IMR-90 (cell line): ENCODE data around the gene TRIM17. TPM values are rescaled to one million over a fixed set of nuclear protein-coding genes. Genes with fewer than 3 reads are reported as not detected.
A peak's percentile ranks its signal among the peaks of the same experiment; 100 is the strongest.

Experiments used
- ATAC-seq: fragments of 200-7000 bp; cut with Tn5 transposase; 2 replicates; pipeline ENCODE4 v1.9.1; 2020; ENCODE audit warnings: low read depth, mild to moderate bottlenecking, moderate library complexity
- BruUV-seq: library from RNA; stranded (reverse); fragments of 400-500 nt; replicated peaks from 2 replicates; lab custom pipeline; 2021; lab: Mats Ljungman, UMichigan
- CTCF ChIA-PET: fragments of 300-600 bp; formaldehyde crosslinking; extraction: SDS; loops from one replicate; lab custom pipeline; 2021; ENCODE audit warnings: antibody characterized with exemption; lab: Yijun Ruan, JAX
- POLR2A ChIA-PET: fragments of 300-600 bp; sonication (Branson Sonifier 250); formaldehyde crosslinking; loops from one replicate; lab custom pipeline; 2022; ENCODE audit warnings: antibody characterized with exemption; ENCODE audit not compliant: unreplicated experiment; lab: Charles Lee
- DNase-seq: peaks from one replicate; pipeline ENCODE4 v3.0.0; 2013
- H2AFZ ChIP-seq: replicated peaks from 2 replicates; pipeline ENCODE3; 2013; ENCODE audit warnings: low read length, mild to moderate bottlenecking; ENCODE audit not compliant: poor library complexity
- H2AK5ac ChIP-seq: 2 replicates; pipeline ENCODE4 v1.6.1; 2013; ENCODE audit warnings: low read depth, low read length, inconsistent platforms
- H2AK9ac ChIP-seq: replicated peaks from 2 replicates; pipeline ENCODE3; 2013; ENCODE audit warnings: mild to moderate bottlenecking, low read depth, low read length, moderate library complexity; ENCODE audit not compliant: poor library complexity
- H2BK120ac ChIP-seq: 2 replicates; pipeline ENCODE4 v1.6.1; 2013; ENCODE audit warnings: low read depth, low read length, inconsistent platforms
- H2BK15ac ChIP-seq: 3 replicates; pipeline ENCODE4 v1.6.1; 2013; ENCODE audit warnings: low read depth, low read length, inconsistent platforms
- H2BK20ac ChIP-seq: 2 replicates; pipeline ENCODE4 v1.6.1; 2013; ENCODE audit warnings: low read depth, mild to moderate bottlenecking, inconsistent platforms, low read length, moderate library complexity
- H2BK5ac ChIP-seq: 2 replicates; pipeline ENCODE4 v1.6.1; 2013; ENCODE audit warnings: mild to moderate bottlenecking, low read depth, low read length, inconsistent platforms; ENCODE audit not compliant: poor library complexity, severe bottlenecking
- H3K14ac ChIP-seq: replicated peaks from 2 replicates; pipeline ENCODE4 v1.6.1; 2013; ENCODE audit warnings: low read depth, low read length, inconsistent platforms
- H3K18ac ChIP-seq: 2 replicates; pipeline ENCODE4 v1.6.1; 2013; ENCODE audit warnings: low read depth, low read length, control low read depth
- H3K23ac ChIP-seq: 2 replicates; pipeline ENCODE4 v1.6.1; 2013; ENCODE audit warnings: low read depth, low read length, inconsistent platforms
- H3K27ac ChIP-seq: 2 replicates; pipeline ENCODE4 v1.5.1; 2013; ENCODE audit warnings: mild to moderate bottlenecking, control low read depth, low read length; ENCODE audit not compliant: insufficient read depth
- H3K27me3 ChIP-seq: 2 replicates; pipeline ENCODE4 v1.6.1; 2013; ENCODE audit warnings: low read length; ENCODE audit not compliant: control insufficient read depth, insufficient read depth
- H3K36me3 ChIP-seq: 2 replicates; pipeline ENCODE4 v1.6.1; 2013; ENCODE audit warnings: low read length, mixed read lengths; ENCODE audit not compliant: control insufficient read depth, insufficient read depth
- H3K4ac ChIP-seq: 2 replicates; pipeline ENCODE4 v1.6.1; 2013; ENCODE audit warnings: low read depth, low read length, inconsistent platforms
- H3K4me1 ChIP-seq: 2 replicates; pipeline ENCODE4 v1.6.1; 2013; ENCODE audit warnings: low read length, mixed read lengths; ENCODE audit not compliant: control insufficient read depth, insufficient read depth
- H3K4me2 ChIP-seq: 2 replicates; pipeline ENCODE4 v1.6.1; 2013; ENCODE audit warnings: low read depth, mild to moderate bottlenecking, control low read depth, low read length, moderate library complexity
- H3K4me3 ChIP-seq: 2 replicates; pipeline ENCODE4 v1.5.1; 2013; ENCODE audit warnings: low read depth, mild to moderate bottlenecking, control low read depth, low read length, moderate library complexity; ENCODE audit not compliant: insufficient read depth
- H3K56ac ChIP-seq: 2 replicates; pipeline ENCODE4 v1.6.1; 2013; ENCODE audit warnings: low read length, inconsistent platforms; ENCODE audit not compliant: insufficient read depth; ENCODE audit errors: extremely low read depth
- H3K79me1 ChIP-seq, 2 experiments: 2 replicates each; pipeline ENCODE4 v1.6.1; 2013; ENCODE audit warnings: low read length in 2 of 2, inconsistent platforms in 1 of 2, low read depth in 1 of 2
- H3K9ac ChIP-seq: 2 replicates; pipeline ENCODE4 v1.6.1; 2013; ENCODE audit warnings: low read depth, low read length, control low read depth
- H3K9me1 ChIP-seq: 2 replicates; pipeline ENCODE4 v1.6.1; 2013; ENCODE audit warnings: low read length, inconsistent platforms; ENCODE audit not compliant: insufficient read depth
- H3K9me3 ChIP-seq: 2 replicates; pipeline ENCODE4 v1.6.1; 2013; ENCODE audit warnings: low read length; ENCODE audit not compliant: control insufficient read depth, insufficient read depth
- H4K20me1 ChIP-seq: 2 replicates; pipeline ENCODE4 v1.6.1; 2013; ENCODE audit warnings: low read length, inconsistent platforms; ENCODE audit not compliant: insufficient read depth
- H4K5ac ChIP-seq: 2 replicates; pipeline ENCODE4 v1.6.1; 2013; ENCODE audit warnings: mild to moderate bottlenecking, low read depth, low read length, control low read depth
- H4K8ac ChIP-seq, 2 experiments: 2 replicates each; pipeline ENCODE4 v1.6.1; 2013; ENCODE audit warnings: low read depth in 2 of 2, low read length in 2 of 2, control low read depth in 1 of 2, inconsistent platforms in 1 of 2
- H4K91ac ChIP-seq: 2 replicates; pipeline ENCODE4 v1.6.1; 2013; ENCODE audit warnings: low read depth, low read length, inconsistent platforms; ENCODE audit not compliant: insufficient read depth
- CEBPB ChIP-seq: IDR thresholded peaks from 2 replicates; pipeline ENCODE4 v1.6.1; 2012; ENCODE audit warnings: low read depth, low read length, improper control_type of control experiment
- CHD1 ChIP-seq: IDR thresholded peaks from 2 replicates; pipeline ENCODE4 v1.6.1; 2012; ENCODE audit warnings: low read depth, low read length, improper control_type of control experiment
- FOS ChIP-seq: fragments of 150-350 bp; IDR thresholded peaks from 2 replicates; pipeline ENCODE4 v1.6.1; 2016; ENCODE audit warnings: low read depth, low read length
- MAFK ChIP-seq: IDR thresholded peaks from 2 replicates; pipeline ENCODE4 v1.6.1; 2012; ENCODE audit warnings: low read depth, low read length, improper control_type of control experiment
- MAZ ChIP-seq: IDR thresholded peaks from 2 replicates; pipeline ENCODE4 v1.6.1; 2012; ENCODE audit warnings: low read depth, mild to moderate bottlenecking, low read length, improper control_type of control experiment, moderate library complexity, borderline replicate concordance
- MXI1 ChIP-seq: IDR thresholded peaks from 2 replicates; pipeline ENCODE4 v1.6.1; 2012; ENCODE audit warnings: low read depth, mild to moderate bottlenecking, low read length, moderate library complexity, borderline replicate concordance
- POLR2A ChIP-seq: IDR thresholded peaks from 2 replicates; pipeline ENCODE4 v1.6.1; 2012; ENCODE audit warnings: mild to moderate bottlenecking, low read depth, low read length
- RAD21 ChIP-seq: IDR thresholded peaks from 2 replicates; pipeline ENCODE4 v1.6.1; 2012; ENCODE audit warnings: low read length, improper control_type of control experiment
- RCOR1 ChIP-seq: IDR thresholded peaks from 2 replicates; pipeline ENCODE4 v1.6.1; 2012; ENCODE audit warnings: mild to moderate bottlenecking, low read length, improper control_type of control experiment; ENCODE audit not compliant: insufficient replicate concordance
- RFX5 ChIP-seq: IDR thresholded peaks from 2 replicates; pipeline ENCODE4 v1.8.0; 2012; ENCODE audit warnings: low read depth, mild to moderate bottlenecking, low read length, moderate library complexity
- WGBS, 2 experiments: methylation state at CpG; one replicate each; pipeline versions ENCODE4 v1.1.5 to v1.1.7; 2013; ENCODE audit warnings: missing lambda C conversion rate in 2 of 2; ENCODE audit not compliant: insufficient read length in 1 of 2; ENCODE audit errors: extremely low coverage in 2 of 2; 5-methylcytosine and 5-hydroxymethylcytosine counted together
- dilution Hi-C: fragments of 300-500 bp; cut with HindIII; formaldehyde crosslinking; loops from one replicate; pipeline ENCODE4 v1.14.3; 2018; ENCODE audit warnings: low sequenced_read_pairs; ENCODE audit not compliant: unreplicated experiment
- in situ Hi-C: fragments of 300-500 bp; cut with MboI; formaldehyde crosslinking; loops from 3 replicates; pipeline ENCODE4 v1.14.3; 2019; ENCODE audit warnings: low sequenced_read_pairs, inconsistent platforms, mixed read lengths
- intact Hi-C: fragments of 100-400 bp; cut with micrococcal nuclease; formaldehyde crosslinking; loops from 2 replicates; pipeline ENCODE4 v1.10.0; 2022
- polyA plus RNA-seq, 3 experiments: library from polyadenylated mRNA; depleted of rRNA; stranded (reverse); fragments of >200 nt; gene quantifications; 2 replicates each; pipeline ENCODE4 v1.2.3, GENCODE V29; 2012; ENCODE audit warnings: low replicate concordance in 1 of 3
- total RNA-seq: library from RNA; depleted of rRNA; stranded (reverse); fragments of >200 nt; gene quantifications from 2 replicates; pipeline ENCODE4 v1.2.3, GENCODE V29; 2012
- TF ChIP-seq, protein P1 (sequence below): conservative IDR thresholded peaks from 2 replicates; pipeline ENCODE4 v1.5.1; 2012; ENCODE audit warnings: mild to moderate bottlenecking, low read depth, low read length, improper control_type of control experiment
- TF ChIP-seq, protein P2 (sequence below): fragments of 150-350 bp; IDR thresholded peaks from 2 replicates; pipeline ENCODE4 v1.6.1; 2016; ENCODE audit warnings: low read depth, mild to moderate bottlenecking, low read length, moderate library complexity, borderline replicate concordance
- TF ChIP-seq, protein P3 (sequence below): fragments of 150-350 bp; IDR thresholded peaks from 2 replicates; pipeline ENCODE4 v1.6.1; 2017; ENCODE audit warnings: mild to moderate bottlenecking, antibody characterized with exemption, low read length, low read depth

The TRIM17 gene
- total and polyA plus RNA-seq, 2 of the 4 experiments (the other 2 are of a cell fraction): 0.39 TPM; not detected in 1

- H2AFZ ChIP-seq: no peak overlapping the region
- no peaks in the 10 kb centered on the region for H3K27me3 ChIP-seq
- H2AK9ac ChIP-seq: no peak overlapping the region
- peak overlapping the region in 1 of 2 experiments; percentile 1; a peak in 1 of 4 replicates for H4K8ac ChIP-seq
- no peak overlapping the region for H3K9ac ChIP-seq
- peaks cover 40% of the 10 kb centered on the region for H3K36me3 ChIP-seq
- no peak overlapping the region for H3K56ac ChIP-seq
- no peak overlapping the region for H3K4me3 ChIP-seq
- H4K91ac ChIP-seq: no peak overlapping the region
- dilution Hi-C loops: no loop called here
- no peak overlapping the region for H3K4me2 ChIP-seq
- POLR2A ChIA-PET: no interaction called here
- no peak overlapping the region for H2BK15ac ChIP-seq
- intact Hi-C loops: loop anchor here (1.0 to 5.0 kb wide), 3 partner anchors 167 to 262 kb away; no protein-coding TSS in a partner anchor
- H3K4me1 ChIP-seq: peaks cover 20% of the 10 kb centered on the region
- 87% methylated on average over 3 of the region's 9 CpGs; no CpG with 5 or more reads in 1 of the 2 experiments for WGBS, 2 experiments
- CTCF ChIA-PET: interaction anchor here (1.0 to 1.4 kb wide), 5 partner anchors 10 to 118 kb away, joined by 3 to 6 read pairs (median 4); no protein-coding TSS in a partner anchor
- DNase-seq (no peak), ATAC-seq (peak; percentile 22; the same call in 1 of the 2 replicates)
- no peaks in the 10 kb centered on the region for H3K9me3 ChIP-seq
- no peak overlapping the region for H4K5ac ChIP-seq
- peak overlapping the region; percentile 51; the same call in 1 of the 2 replicates for H3K4ac ChIP-seq
- H2BK5ac ChIP-seq: no peak overlapping the region
- peak overlapping the region; percentile 39; the same call in 1 of the 2 replicates for H3K27ac ChIP-seq
- peaks cover 8% of the 10 kb centered on the region; the same call in 1 of the 2 replicates for H3K9me1 ChIP-seq
- peak overlapping the region; percentile 52 for H3K14ac ChIP-seq
- no peak overlapping the region for H3K18ac ChIP-seq
- peaks cover 16% of the 10 kb centered on the region; the same call in 1 of the 2 replicates for H4K20me1 ChIP-seq
- peak overlapping the region; percentile 36; the same call in 1 of the 2 replicates for H2BK20ac ChIP-seq
- peaks cover 4 to 29% of the 10 kb centered on the region in 2 experiments for H3K79me1 ChIP-seq
- in situ Hi-C loops: no loop called here
- 0 out of 2 replicates have a peak overlapping the region, but pooled peaks have one; percentile 14 for H2AK5ac ChIP-seq
- H2BK120ac ChIP-seq: 0 out of 2 replicates have a peak overlapping the region, but pooled peaks have one; percentile 39
- no TSS peak for BruUV-seq
- no peak overlapping the region for H3K23ac ChIP-seq
- TF ChIP-seq MXI1 (no peak), FOS (no peak), RCOR1 (no peak), CHD1 (no peak), MAFK (no peak), RFX5 (no peak), RAD21 (no peak), POLR2A (no peak), MAZ (no peak), CEBPB (no peak)
- TF ChIP-seq, protein P1, sequence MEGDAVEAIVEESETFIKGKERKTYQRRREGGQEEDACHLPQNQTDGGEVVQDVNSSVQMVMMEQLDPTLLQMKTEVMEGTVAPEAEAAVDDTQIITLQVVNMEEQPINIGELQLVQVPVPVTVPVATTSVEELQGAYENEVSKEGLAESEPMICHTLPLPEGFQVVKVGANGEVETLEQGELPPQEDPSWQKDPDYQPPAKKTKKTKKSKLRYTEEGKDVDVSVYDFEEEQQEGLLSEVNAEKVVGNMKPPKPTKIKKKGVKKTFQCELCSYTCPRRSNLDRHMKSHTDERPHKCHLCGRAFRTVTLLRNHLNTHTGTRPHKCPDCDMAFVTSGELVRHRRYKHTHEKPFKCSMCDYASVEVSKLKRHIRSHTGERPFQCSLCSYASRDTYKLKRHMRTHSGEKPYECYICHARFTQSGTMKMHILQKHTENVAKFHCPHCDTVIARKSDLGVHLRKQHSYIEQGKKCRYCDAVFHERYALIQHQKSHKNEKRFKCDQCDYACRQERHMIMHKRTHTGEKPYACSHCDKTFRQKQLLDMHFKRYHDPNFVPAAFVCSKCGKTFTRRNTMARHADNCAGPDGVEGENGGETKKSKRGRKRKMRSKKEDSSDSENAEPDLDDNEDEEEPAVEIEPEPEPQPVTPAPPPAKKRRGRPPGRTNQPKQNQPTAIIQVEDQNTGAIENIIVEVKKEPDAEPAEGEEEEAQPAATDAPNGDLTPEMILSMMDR: no peak
- TF ChIP-seq, protein P2, sequence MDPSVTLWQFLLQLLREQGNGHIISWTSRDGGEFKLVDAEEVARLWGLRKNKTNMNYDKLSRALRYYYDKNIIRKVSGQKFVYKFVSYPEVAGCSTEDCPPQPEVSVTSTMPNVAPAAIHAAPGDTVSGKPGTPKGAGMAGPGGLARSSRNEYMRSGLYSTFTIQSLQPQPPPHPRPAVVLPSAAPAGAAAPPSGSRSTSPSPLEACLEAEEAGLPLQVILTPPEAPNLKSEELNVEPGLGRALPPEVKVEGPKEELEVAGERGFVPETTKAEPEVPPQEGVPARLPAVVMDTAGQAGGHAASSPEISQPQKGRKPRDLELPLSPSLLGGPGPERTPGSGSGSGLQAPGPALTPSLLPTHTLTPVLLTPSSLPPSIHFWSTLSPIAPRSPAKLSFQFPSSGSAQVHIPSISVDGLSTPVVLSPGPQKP: no peak
- TF ChIP-seq, protein P3, sequence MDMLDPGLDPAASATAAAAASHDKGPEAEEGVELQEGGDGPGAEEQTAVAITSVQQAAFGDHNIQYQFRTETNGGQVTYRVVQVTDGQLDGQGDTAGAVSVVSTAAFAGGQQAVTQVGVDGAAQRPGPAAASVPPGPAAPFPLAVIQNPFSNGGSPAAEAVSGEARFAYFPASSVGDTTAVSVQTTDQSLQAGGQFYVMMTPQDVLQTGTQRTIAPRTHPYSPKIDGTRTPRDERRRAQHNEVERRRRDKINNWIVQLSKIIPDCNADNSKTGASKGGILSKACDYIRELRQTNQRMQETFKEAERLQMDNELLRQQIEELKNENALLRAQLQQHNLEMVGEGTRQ: no peak
Measured at GRCh38 chr1:228393811-228394570, 22.7 kb downstream of the TRIM17 start.
